Fibroblast of peridontal ligament (primary cell): ENCODE results near the gene PRXL2A.
"Not testable (repeated sequence)": the region's sequence is repeated elsewhere in the genome, so short reads cannot be mapped to it uniquely, and the experiment has no call there.

ENCODE experiments used
- DNase-seq: peaks from one replicate; pipeline ENCODE4 v3.0.0-alpha.2; 2010; ENCODE audit errors: extremely low read depth

PRXL2A gene, protein sequence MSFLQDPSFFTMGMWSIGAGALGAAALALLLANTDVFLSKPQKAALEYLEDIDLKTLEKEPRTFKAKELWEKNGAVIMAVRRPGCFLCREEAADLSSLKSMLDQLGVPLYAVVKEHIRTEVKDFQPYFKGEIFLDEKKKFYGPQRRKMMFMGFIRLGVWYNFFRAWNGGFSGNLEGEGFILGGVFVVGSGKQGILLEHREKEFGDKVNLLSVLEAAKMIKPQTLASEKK

DNA sequence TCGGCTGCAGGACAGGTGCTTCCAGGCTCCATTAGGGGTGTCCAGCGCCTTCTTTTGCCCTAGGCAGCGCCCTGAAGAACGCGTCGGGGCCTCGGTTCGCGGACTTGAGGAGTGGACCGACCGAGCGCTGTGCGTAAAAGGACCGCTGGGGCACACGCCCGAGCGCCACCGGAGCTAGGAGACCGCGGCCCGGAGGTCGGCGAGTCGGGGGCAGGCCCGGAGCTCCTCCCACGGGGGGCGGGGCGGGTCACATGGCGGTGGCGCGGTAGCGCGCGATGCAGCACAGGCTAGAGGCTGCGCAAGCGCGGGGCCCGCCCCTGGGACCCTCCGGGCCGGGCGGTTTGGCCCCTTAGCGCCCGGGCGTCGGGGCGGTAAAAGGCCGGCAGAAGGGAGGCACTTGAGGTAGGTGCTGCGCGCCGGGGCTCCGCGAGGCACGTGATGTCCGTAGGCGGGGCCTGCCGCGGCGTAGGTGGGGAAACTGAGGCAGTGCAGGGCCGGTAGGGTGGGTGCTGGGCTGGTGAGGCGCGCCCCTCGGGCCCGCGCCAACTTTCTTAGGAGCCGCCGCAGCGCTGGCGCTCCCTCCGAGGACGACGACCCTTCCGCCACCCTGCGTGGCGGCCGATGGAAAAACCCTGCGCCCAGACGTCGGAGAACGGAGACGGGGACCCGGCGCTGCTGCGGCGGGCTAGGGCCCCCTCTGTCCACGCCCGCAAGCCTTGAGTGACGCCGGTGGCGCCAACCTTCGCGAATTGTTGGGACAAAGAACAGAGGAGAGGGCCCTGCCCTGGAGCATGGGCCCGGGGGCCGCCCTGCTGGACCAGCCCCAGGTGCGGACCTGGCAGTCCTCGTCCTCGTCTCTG is at the start of gene PRXL2A:
TSS of gene PRXL2A (plus strand) at position 310 of the 860 bp plus-strand sequence. CDS start 11,917 bp downstream, outside the sequence.
- no peak for DNase-seq

DNA sequence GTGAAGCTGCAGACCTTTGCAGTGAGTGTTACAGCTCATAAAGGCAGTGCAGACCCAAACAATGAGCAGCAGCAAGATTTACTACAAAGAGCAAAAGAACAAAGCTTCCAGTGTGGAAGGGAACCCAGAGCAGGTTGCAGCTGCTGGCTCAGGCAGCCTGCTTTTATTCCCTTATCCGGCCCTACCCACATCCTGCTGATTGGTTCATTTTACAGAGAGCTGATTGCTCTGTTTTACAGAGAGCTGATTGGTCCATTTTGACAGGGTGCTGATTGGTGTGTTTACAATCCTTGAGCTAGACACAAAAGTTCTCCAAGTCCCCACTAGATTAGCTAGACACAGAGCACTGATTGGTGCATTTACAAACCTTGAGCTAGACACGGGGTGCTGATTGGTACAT is 49.4 kb upstream of the PRXL2A start:
- DNase-seq, result not testable (repeated sequence)

DNA sequence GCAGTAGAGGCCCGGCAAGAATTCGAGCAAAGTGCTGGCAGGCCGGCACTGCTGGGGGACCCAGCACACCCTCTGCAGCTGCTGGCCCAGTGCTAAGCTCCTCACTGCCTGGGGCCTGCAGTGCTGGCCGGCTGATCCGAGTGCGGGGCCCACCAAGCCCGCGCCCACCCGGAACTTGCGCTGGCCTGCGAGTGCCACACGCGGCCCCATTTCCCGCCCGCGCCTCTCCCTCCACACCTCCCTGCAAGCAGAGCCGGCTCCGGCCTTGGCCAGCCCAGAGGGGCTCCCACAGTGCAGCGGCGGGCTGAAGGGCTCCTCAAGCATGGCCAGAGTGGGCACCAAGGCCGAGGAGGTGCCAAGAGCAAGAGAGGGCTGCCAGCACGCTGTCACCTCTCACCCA is 48.7 kb upstream of the PRXL2A start:
- DNase-seq, result no peak

DNA sequence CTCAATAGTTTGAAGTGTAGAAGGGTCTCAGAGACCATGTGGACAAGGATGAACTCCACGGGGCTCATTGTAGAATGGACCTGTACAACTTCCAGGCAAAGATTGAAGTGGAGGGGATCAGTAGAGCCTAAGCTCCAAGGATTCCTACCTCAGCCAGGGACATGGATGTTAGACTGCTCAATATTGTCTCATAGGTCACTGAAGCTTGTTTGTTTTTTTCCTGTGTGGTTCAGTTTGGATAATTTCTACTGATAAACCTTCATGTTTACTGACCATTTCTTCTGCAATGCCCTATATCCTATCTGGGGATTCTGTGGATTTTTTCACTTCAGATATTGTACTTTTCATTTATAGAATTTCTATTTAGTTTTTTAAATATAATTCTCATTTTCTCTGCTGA is 42.8 kb upstream of the PRXL2A start:
- no peak for DNase-seq

DNA sequence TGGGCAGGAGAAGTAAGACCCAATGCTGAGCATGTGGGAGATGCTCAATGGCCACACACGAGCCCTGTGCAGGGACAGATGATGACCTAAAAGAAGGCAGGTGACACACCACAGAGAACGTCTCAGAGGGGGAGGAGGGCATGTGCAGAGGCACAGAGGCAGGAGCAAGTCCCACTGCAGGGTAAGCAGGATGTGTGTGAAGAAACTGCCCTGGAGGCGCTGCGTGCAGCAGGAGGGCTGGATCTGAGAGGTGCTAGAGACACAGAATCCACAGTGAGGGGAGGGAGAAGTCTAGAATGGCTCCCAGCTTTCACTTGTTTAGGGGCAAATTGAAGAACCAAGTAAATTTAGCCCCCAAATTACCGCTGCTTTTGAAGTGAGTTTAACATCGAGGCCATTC is 36.9 kb upstream of the PRXL2A start:
- DNase-seq, result no peak

DNA sequence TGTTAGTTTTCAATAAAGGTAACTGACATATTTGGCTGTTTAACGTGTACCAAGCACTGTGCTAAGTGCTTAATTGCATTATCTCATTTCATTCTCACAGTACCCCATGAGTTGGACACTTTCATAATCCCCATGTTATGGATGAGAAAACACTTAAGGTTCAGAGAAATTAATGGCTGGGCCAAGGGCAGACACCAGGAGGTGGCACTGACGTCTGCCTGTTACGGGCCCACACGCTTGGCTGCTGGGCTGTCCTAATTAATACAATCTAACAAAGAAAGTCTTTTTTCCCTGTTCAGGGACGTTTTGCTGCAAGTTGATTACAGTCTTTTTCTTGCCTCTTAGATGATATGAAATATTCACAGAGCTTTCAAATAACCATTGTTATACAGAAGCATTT is 35.7 kb upstream of the PRXL2A start:
- DNase-seq, result no peak

DNA sequence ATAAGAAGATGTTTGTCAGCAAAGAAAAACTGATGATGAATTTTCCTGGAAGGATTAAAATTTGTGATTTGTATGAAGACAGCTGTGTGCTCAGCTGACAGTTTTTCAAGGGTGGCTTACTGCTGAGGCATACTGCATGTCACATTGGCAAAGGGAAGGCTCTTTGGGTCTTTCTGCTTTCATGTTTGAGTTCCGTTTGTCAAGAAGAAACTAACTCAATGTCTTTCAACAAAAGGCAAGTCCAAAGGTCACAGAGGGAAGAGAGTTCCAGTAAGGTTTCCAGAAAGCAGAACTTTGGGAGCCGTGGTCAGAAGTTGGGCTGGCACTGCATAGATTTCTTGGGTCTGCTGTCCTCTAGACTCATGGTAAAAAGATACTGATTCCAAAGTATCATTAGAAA is 34.8 kb upstream of the PRXL2A start:
- DNase-seq, result no peak

DNA sequence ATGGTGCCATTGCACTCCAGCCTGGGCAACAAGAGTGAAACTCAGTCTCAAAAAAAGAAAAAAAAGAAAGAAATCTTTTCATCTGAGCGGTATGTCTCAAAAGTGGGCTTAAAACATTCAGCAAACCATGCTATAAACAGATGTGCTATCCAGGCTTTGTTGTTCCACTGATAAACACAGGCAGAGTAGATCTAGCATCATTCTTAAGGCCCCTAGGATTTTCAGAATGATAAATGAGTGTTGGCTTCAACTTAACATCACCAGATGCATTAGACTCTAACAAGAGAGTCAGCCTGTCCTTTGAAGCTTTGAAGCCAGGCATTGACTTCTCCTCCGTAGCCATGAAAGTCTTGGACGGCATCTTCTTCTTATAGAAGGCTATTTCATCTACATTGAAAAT is 28.6 kb upstream of the PRXL2A start:
- no peak for DNase-seq

DNA sequence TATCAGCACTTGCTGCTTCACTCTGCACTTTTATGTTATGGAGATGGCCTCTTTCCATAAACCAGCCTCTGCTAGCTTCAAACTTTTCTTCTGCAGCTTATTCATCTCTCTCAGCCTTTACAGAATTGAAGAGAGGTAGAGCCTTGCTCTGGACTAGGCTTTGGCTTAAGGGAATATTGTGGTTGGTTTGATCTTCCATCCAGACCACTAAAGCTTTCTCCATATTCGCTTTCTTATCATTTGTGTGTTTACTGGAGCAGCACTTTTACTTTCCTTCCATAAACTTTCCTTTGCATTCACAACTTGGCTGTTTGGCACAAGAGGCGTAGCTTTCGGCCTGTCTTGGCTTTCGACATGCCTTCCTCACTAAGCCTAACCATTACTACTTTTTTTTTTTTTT is 28.2 kb upstream of the PRXL2A start:
- DNase-seq, result no peak

DNA sequence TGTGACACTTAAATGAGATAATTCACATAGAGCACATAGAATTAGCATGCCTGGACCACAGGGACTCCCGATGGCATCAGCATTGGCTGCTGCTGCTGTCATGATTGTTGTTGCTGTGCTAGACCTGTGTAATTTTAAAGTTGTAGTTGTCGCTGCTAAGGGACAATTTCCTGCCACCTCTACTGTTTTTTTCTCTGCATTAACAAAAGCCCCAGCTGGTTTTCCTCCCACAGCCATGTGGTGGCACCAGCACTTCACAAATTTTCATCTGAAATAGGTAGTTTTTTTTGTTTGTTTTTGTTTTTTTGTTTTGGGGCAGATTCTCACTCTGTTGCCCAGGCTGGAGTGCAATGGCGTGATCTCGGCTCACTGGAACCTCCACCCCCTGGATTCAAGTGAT is 25.4 kb upstream of the PRXL2A start:
- peak; percentile 45 for DNase-seq

DNA sequence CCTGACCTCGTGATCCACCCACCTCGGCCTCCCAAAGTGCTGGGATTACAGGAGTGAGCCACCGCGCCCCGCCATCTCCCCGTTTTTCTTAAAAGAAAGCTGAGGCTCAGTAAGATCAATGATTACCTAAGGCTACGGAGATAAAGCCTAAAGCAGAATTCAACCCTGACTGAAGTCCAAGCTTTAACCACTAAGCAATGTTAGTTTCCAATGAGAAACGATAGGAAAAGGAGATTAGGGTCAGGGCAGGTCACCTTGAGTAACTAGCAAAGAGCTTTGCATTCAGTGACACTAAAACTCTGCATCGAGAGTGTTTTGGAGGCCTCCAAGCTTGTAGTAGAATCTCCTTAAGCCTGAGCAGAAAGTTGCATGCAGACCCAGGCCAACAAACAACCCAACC is 17.6 kb upstream of the PRXL2A start:
- DNase-seq, result no peak

DNA sequence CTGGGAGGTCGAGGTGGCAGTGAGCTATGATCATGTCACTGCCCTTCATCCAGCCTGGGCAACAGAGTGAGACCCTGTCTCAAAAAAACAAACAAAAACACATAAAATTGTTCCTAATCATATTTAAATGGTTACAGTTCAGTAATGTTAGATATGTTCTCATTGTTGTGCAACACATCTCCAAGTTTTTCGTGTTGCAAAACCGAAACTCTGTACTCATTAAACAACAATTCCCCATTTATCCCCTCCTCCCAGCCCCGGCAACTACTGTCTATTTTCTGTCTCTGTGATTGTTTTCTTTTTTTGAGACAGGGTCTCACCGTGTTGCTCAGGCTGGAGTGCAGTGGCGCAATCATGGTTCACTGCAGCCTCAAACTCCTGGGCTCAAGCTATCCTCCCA is 16.1 kb upstream of the PRXL2A start:
- no peak for DNase-seq

DNA sequence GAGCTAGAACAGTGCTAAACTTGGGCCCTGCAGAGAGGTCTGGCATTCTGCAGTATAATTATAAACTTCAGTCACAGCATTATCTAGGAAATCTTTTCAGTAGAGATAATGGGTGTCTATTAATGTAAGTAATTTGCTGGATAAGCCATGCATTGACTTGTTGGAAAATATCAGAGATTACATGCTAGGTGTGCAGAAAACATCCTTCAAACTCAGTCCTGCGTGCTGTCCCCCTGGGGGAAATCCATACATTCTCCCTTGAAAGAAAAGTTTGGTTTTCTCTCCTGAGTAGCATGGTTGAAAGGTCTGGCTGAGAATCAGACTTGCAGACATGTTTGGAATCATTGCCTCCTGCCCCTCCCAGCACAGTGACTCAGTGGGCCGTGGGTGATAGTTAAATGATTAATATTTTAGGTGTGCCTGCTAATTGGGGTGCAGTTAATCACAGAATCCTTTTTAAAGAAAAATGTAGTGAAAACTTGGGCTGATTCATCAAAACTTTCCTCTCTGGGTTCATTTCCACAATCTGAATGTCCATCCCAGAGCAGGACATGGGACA is 13.9 kb upstream of the PRXL2A start:
- no peak for DNase-seq

DNA sequence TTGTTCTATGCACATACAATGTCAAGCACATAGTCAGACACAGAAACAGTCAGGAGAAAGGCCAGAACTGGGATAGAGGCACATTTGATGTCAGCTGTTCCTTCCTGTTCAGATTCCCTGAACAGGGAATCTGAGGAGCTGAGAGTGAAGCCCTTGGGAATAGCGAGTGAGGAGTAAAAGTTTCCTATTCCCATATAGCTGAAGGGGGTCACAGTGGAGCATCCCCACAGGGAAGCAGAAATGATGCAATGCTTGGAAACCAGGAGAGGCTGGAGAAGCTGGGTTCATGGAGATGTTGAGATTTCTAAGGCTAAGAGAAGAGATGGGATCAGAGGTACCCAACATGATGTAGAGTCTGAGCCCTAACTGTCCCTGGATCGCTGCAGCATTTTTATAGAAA is 11.3 kb upstream of the PRXL2A start:
- DNase-seq, result no peak

DNA sequence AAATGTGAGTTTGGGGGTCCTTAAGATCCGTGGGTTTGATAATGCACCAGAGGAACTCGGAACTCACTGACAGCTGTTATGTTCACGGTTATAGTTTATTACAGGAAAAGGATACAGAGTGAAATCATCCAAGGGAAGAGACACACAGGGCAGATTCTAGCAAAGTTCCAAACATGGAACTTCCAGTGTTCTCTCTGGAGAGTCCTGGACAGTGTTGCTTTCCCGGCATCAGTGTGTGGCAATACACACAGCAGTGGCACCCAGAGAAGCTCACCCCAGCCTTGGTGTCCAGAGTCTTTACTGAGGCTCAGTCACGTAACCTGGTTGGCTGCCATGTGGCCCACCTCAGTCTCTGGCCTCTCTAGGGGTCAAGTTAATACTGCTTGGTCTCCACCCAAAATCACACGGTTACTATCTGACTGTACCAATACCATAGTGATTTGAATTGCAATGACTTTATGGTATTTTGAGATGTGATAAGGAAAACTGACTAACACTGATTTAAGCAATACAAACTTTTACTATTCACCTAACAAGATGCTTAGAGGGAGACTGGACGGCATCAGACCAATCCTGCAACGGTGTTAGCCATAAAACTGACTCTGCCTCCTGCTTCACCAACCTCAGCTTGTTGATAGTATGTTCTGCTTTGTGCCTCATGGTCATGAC is 8.1 kb upstream of the PRXL2A start:
- DNase-seq, result no peak

DNA sequence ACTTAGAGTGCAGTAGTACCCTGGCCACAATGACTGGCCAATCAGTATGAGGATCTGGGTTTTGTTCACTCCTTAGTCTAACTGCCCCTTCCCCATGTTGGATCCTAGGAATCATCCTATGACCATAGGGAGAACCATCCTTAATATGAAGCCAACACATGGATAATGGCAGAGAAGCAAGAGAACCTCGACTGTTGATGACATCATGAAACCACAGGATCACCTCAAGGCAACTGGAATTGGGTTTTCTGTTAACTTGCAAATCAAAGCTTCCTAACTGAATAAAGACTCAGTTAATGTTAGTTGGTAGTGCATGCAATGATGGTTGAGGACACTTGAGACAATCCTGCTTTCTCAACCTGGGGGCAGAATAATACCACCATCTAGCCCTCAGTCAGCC is 3.3 kb upstream of the PRXL2A start:
- DNase-seq, result no peak

DNA sequence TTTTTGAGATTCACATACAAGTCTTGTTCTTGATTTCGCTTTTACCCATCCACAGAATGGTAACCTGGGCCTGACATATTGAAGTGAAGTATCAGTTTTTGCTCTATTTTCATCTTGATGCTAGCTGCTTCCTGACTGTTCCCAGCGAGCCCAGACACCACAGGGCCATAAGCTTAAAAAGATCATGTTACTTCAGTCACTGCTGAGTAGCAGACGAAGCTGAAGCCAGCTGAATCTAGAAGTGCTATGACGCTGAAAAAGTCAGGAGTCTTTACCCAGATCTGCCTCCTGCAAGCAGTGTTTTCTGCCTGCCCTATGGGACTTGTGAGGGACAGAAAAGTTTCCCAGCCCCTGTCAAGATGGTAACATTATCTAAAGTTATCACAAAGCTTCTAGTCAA is 2.7 kb upstream of the PRXL2A start:
- peak; percentile 18 for DNase-seq

DNA sequence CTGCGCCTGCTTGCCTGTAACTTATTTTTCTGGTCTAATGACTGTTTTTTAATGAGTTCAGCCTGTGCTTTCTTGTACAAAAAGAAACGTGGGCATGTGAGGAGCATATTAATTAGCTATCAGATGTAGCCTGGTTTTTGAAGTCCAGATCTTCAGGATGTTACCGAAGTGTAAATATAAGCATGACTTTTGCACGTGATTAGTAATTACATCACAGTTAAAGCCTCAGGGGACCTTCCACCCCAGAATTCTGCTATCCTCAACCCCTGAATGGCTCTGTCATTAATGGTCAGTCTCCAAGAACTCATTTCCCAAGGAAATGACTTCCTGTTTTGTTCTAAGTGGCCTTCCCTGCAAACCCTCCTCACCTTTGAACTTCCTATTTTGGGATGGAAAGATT is 2.1 kb upstream of the PRXL2A start:
- DNase-seq, result no peak

DNA sequence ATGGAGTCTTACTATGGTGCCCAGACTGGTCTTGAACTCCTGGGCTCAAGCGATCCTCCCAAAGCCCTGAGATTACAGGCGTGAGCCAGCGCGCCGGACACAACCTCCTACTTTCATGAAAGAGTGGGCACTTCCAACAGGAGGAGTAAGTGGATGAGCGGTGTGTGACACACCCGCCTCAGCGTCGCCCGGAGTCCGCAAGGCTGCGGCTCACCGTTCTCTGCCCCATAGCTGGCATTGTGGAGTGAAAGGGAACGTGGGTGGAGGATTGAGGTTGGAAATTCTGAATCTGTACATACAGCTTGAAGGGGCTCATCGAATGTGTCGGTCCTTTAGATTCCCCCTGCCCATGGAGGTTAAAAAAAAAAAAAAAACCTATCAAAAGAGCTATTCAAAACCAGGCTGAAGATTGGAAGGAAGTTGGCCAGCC is 524 bp upstream of the PRXL2A start:
- DNase-seq, result no peak

DNA sequence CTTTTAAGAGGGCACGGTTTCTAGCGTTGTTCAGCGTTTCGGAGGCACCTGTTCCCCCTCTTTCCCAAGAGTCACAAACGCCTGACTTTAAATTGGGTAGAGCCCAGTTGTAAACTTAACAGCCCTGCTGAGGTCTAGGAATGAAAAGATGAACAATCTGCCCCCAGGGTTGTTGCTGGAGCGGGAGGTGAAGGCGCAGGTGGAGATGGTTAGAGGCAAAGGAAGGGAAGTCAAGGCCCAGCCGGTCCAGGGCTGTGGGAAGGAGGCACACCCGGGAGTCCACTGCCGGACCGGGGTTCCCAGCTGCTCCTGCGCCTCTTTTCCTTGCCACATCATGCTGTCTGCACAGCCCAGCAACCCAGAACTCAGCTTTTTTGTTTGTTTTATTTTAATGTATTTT is 770 bp downstream of the PRXL2A start:
- DNase-seq, result no peak

DNA sequence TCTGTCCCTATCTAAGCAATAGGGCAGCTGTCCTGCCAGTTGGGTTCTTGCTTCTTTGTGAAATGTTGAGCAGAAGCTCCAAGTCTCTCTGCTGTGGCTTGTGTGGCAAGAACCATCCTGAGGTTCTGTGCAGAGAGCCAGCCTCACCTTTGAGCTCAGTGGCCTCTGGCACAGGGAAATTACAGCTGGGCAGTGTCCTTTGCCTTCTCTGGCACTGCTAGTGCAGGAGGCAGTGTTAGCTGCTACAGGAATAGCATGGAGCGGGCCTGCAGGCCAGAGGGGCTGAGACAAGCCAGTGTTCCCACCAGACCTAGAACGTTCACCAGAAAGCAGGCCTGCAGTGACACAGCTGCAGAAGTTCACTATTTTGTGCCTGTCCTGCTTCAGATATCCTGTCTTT is 1.8 kb downstream of the PRXL2A start:
- DNase-seq, result no peak

DNA sequence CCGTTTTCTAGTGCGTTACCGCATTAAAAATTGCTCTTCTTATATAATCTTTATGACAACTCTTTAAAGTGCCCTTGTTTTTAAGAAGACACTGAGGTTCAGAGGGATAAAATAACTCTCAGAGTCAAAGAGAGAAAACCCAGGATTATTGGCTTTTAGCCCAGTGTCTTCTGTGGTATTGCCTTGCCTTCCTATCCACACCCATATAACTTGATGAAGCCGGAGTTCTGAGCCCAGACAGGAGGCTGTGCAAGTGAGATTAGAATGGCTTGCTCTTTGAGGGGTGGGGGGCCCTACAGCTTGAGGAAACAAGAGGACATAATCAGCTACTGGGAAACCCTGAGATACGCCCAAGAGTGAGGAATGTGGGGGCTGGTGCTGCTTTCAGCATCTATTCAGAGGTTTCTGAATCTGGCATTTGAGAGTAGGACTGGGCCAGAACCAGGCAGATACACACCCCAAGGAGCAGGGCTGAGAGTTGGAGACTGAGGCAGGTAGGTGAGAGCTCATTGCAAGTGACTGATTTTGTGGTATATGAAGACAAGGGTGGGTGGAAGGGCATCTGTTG is 2.3 kb downstream of the PRXL2A start:
- no peak for DNase-seq
